Activated T-cell treated with anti-CD3 and anti-CD28 coated beads, Interleukin-2, amount 50 U/mL, for 24 hours (primary cell): Measurements from ENCODE around the gene FAM83E.
A peak's percentile ranks its signal among the peaks of the same experiment; 100 is the strongest.

ENCODE experiments used
- DNase-seq: peaks from one replicate; pipeline ENCODE4 v3.0.0-alpha.2; 2020
- H3K27ac Mint-ChIP-seq: 2 replicates; pipeline ENCODE4 v1.8.0; 2020; ENCODE audit warnings: mild to moderate bottlenecking, mixed read lengths
- H3K27me3 Mint-ChIP-seq: 2 replicates; pipeline ENCODE4 v1.8.0; 2020; ENCODE audit warnings: mixed read lengths
- H3K36me3 Mint-ChIP-seq: 2 replicates; pipeline ENCODE4 v1.8.0; 2020; ENCODE audit warnings: low read depth, mixed read lengths
- H3K4me1 Mint-ChIP-seq: 2 replicates; pipeline ENCODE4 v1.8.0; 2020; ENCODE audit warnings: low read depth, mixed read lengths
- H3K4me3 Mint-ChIP-seq: 2 replicates; pipeline ENCODE4 v1.8.0; 2020; ENCODE audit warnings: mild to moderate bottlenecking, moderate library complexity, mixed read lengths
- H3K9me3 Mint-ChIP-seq: 2 replicates; pipeline ENCODE4 v1.8.0; 2020; ENCODE audit warnings: mixed read lengths

Gene FAM83E

GRCh38 chr19:48627865-48628314 lies 13.0 kb upstream of the FAM83E start:
- Mint-ChIP-seq H3K36me3 (peaks cover 71% of the 10 kb centered on the region), H3K27me3 (no peaks in the 10 kb centered on the region), H3K9me3 (no peaks in the 10 kb centered on the region), H3K27ac (no peak overlapping the region), H3K4me1 (peaks cover 54% of the 10 kb centered on the region), H3K4me3 (no peak overlapping the region)
- DNase-seq, result no peak

- Mint-ChIP-seq H3K4me1 (peaks cover 50% of the 10 kb centered on the region), H3K36me3 (peaks cover 71% of the 10 kb centered on the region), H3K9me3 (no peaks in the 10 kb centered on the region), H3K27me3 (no peaks in the 10 kb centered on the region), H3K27ac (peak overlapping the region; percentile 60), H3K4me3 (no peak overlapping the region)
- no peak for DNase-seq
Observed at GRCh38 chr19:48627201-48627864, 12.5 kb upstream of the FAM83E start.

- Mint-ChIP-seq H3K36me3 (peaks cover 73% of the 10 kb centered on the region), H3K4me1 (peaks cover 50% of the 10 kb centered on the region), H3K4me3 (no peak overlapping the region), H3K27ac (no peak overlapping the region), H3K9me3 (no peaks in the 10 kb centered on the region), H3K27me3 (no peaks in the 10 kb centered on the region)
- DNase-seq, result no peak
Observed at GRCh38 chr19:48625891-48626327, 11.0 kb upstream of the FAM83E start.

DNA sequence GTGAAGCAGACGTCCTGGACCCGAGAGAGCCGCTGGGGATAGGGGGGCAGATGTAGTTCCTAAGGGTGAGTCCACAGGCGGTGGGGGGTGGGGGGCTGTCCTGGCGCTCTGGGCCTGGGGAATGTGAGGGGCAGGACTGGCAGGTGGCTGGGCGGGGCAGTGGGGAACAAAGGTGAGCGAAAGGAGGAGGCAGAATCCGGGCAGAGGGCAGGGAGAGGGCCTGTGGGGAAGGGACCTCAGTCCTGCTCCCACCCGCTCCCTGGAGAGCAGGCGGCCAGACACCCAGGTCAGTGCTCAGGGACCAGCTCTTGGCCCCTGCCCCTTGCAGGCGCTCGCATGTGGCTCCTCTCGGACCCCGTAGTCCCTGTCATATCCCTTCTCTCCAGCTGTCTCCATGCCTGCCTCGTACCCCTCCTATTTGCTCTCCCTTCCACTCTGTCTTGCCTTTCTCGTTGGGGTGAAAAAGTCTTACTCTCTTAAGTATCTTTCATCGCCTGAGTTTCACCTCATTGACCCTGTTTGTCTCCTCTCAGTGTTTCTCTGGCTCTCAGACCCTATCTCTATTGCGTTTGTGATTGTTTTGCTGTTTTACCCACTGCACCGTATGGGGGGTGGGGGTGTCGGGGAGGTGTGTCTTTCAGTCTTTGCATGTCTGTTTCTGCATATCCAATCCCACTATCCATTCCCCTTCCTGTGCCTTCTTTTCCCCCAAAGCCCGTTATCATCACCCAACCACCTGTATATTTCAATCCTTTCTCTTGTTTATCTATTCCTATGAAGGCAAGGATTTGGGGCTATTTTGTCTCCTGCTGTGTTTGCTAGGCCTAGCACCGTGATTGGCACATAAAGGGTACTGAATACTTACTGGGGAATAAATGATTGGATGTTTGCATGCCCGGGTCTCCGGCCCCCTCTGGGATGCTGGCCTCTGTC lies 10.2 kb upstream of the FAM83E start:
- Mint-ChIP-seq H3K27ac (peak overlapping the region; percentile 89), H3K9me3 (no peaks in the 10 kb centered on the region), H3K27me3 (no peaks in the 10 kb centered on the region), H3K36me3 (peaks cover 68% of the 10 kb centered on the region), H3K4me3 (peak overlapping the region; percentile 73), H3K4me1 (peaks cover 49% of the 10 kb centered on the region)
- no peak for DNase-seq

- H3K27me3 Mint-ChIP-seq, result no peaks in the 10 kb centered on the region
- H3K4me3 Mint-ChIP-seq, result peak overlapping the region; percentile 73
- H3K27ac Mint-ChIP-seq, result peak overlapping the region; percentile 89
- DNase-seq, result peak; percentile 97
- peaks cover 68% of the 10 kb centered on the region for H3K36me3 Mint-ChIP-seq
- H3K4me1 Mint-ChIP-seq, result peaks cover 53% of the 10 kb centered on the region
- no peaks in the 10 kb centered on the region for H3K9me3 Mint-ChIP-seq
Observed at GRCh38 chr19:48624067-48624594, 9.3 kb upstream of the FAM83E start.

GRCh38 chr19:48623556-48624066 lies 8.7 kb upstream of the FAM83E start:
- H3K4me1 Mint-ChIP-seq, result peaks cover 53% of the 10 kb centered on the region
- no peaks in the 10 kb centered on the region for H3K9me3 Mint-ChIP-seq
- peak overlapping the region; percentile 73 for H3K4me3 Mint-ChIP-seq
- H3K27ac Mint-ChIP-seq, result peak overlapping the region; percentile 89
- H3K27me3 Mint-ChIP-seq, result no peaks in the 10 kb centered on the region
- H3K36me3 Mint-ChIP-seq, result peaks cover 68% of the 10 kb centered on the region
- DNase-seq, result no peak

DNA sequence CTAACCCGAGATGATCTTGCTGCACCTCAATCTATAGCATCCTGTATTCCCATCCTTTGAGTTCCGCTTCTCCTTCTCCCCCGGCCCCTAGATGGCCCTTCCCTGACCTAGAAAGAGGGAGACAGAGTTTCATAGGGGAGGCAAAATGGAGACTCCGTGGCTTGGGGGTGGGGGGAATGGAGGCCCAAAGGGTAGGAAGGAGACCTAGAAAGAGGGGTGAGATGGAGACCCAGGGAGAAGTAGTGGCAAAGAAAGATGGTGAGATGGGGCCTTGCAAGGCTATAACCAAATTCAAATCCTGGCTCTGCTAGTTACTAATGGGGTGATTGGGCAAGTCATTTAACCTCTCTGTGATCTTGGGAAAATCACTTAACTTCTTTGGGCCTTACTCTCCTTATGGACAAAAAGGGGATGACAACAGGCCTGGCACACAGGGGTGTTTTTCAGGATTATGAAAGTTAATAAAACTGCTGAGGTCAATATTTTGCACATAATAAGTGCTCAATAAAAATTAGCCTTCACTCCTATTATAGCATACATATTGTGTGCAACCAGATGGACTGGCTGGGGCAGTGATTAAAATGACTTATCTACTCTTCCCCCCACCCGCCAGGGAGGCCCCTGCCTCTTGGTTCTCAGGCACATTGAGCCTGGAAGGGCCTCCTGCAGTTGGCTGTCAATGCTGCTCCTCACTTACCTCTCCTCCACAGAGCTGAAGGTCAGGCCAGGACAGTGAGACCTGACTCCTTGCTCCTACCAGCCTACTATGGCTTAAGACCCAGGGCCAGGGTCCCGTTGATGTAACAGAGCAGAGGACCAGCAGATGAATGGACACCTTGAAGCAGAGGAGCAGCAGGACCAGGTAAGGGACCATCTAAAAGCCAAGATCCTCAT lies 5.1 kb upstream of the FAM83E start:
- Mint-ChIP-seq H3K9me3 (no peaks in the 10 kb centered on the region), H3K4me1 (peaks cover 54% of the 10 kb centered on the region), H3K36me3 (peaks cover 80% of the 10 kb centered on the region), H3K27me3 (no peaks in the 10 kb centered on the region), H3K4me3 (peak overlapping the region; percentile 98), H3K27ac (peak overlapping the region; percentile 99)
- DNase-seq, result no peak

- peak within 1 kb of the TSS; percentile 98 for H3K4me3 Mint-ChIP-seq
- H3K27me3 Mint-ChIP-seq, result no peaks in the 10 kb centered on the region
- peaks cover 84% of the 10 kb centered on the region for H3K36me3 Mint-ChIP-seq
- H3K4me1 Mint-ChIP-seq, result peaks cover 47% of the 10 kb centered on the region
- H3K9me3 Mint-ChIP-seq, result no peaks in the 10 kb centered on the region
- H3K27ac Mint-ChIP-seq, result peak within 1 kb of the TSS; percentile 99
- peak; percentile 97 for DNase-seq
Observed at GRCh38 chr19:48618916-48619691, 4.2 kb upstream of the FAM83E start, which contains the start of the genes RPL18 and SPHK2. Gene RPL18 (minus strand): TSS chr19:48619178. CDS start chr19:48619143, 35 bp downstream. Gene SPHK2 (plus strand): TSS chr19:48619506. CDS start chr19:48620515, 1,009 bp downstream.

DNA sequence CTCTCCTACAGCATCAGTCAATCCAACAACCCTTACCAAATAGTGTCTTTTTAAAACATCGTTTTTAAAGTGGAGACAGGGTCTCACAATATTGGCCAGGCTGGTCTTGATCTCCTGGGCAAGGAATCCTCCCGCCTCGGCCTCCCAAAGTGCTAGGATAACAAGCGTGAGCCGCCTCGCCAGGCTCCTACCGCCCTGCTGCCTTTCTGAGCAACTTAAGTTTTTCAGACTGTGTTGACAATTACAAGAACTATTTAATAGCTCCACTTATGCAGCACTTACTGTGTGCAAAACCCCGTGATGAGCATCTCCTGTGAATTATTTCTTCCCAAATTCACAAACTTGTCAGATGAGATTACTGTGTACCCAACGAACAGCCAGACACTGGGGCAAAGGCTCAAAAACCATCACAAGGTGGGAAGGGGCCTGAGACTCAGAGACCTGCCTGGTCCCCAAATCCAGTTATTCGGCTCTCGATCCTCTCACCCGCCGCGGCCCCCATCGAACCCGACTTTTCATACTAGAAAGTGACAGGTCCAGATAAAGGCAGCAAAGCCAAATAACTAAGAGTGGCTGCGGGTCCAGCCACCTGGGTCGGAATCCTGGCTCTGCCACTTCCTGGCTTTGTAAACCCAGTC lies 3.5 kb upstream of the FAM83E start:
- no peak for DNase-seq
- Mint-ChIP-seq H3K9me3 (no peaks in the 10 kb centered on the region), H3K36me3 (peaks cover 85% of the 10 kb centered on the region), H3K27ac (peak overlapping the region; percentile 99), H3K27me3 (no peaks in the 10 kb centered on the region), H3K4me1 (peaks cover 41% of the 10 kb centered on the region), H3K4me3 (peak overlapping the region; percentile 98)

DNA sequence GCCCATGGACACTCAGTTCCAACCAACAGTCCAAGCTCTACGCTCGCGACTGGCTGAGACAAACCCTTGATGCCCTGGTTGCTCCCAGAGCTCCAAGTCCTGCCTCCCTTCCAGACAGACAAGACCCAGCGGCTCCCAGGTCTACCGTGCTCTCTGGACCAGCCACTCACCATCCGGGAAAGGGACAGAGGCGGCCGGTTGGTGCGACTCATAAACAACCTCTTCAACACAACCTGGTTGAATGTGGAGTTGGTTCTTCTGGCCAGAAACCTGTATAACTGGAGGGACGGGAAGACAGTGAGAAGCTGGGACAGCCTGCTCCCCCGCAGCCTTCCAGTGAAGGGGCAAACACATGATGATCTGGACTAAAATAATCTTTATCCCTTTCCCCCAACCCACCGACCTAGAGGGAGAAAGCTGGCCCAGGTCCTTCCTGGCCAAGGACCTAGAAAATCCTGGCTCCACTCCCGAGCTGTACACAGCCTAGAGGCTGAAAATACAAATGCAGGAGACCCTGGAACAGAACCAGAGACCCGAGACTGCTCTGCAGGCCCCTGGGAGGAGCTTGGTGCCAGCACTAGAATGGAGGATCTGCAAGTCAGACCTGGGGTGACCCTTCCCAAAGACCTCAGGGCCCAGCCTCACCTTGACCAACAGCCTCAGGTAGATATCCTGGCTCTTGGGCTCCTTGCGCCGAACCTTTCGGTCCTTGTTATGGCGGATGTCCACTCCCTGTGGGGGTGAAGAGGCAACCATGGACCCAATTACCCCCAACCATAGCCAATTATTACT lies 2.5 kb upstream of the FAM83E start:
- peaks cover 81% of the 10 kb centered on the region for H3K36me3 Mint-ChIP-seq
- H3K9me3 Mint-ChIP-seq, result no peaks in the 10 kb centered on the region
- H3K27ac Mint-ChIP-seq, result peak overlapping the region; percentile 99
- no peak for DNase-seq
- H3K4me3 Mint-ChIP-seq, result peak overlapping the region; percentile 98
- H3K27me3 Mint-ChIP-seq, result no peaks in the 10 kb centered on the region
- H3K4me1 Mint-ChIP-seq, result peaks cover 37% of the 10 kb centered on the region

DNA sequence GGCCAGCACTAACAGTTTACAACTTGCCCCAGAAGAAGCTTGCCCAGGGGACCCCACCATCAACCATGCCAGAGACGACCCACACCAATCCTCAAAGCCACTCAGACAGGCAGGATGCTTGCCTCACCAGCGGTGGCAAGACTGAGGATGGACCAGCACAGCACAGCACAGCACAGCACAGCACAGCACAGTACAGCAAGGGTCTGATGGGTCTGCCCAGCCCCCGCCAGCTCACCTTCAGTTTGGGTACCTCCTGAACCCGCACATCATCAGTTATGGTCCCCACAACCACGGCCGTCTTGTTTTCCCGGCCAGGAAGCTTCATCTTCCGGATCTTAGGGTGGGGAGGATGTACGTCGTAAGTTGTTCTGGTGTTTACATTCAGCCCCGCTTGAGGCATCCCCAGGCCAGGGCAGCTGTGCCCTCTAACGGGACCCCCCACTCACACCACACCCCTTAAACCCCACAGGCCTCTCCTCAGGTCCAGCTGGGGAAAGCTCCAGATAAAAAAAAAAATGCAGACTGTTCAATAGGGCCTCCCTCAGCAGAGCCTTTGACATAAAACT lies 1.7 kb upstream of the FAM83E start:
- Mint-ChIP-seq H3K9me3 (no peaks in the 10 kb centered on the region), H3K4me1 (peaks cover 32% of the 10 kb centered on the region), H3K27ac (peak overlapping the region; percentile 99), H3K4me3 (peak overlapping the region; percentile 98), H3K36me3 (peaks cover 80% of the 10 kb centered on the region), H3K27me3 (no peaks in the 10 kb centered on the region)
- no peak for DNase-seq

- Mint-ChIP-seq H3K36me3 (peaks cover 75% of the 10 kb centered on the region), H3K4me3 (peak overlapping the region; percentile 98), H3K9me3 (no peaks in the 10 kb centered on the region), H3K4me1 (peaks cover 29% of the 10 kb centered on the region), H3K27ac (peak overlapping the region; percentile 99), H3K27me3 (no peaks in the 10 kb centered on the region)
- no peak for DNase-seq
Observed at GRCh38 chr19:48616041-48616436, 1.2 kb upstream of the FAM83E start.
